Liver (tissue), 9 donors: ENCODE measurements around the gene ARMH1. TPM values are rescaled to one million over a fixed set of nuclear protein-coding genes. Genes with fewer than 3 reads are reported as not detected.
A peak's percentile ranks its signal among the peaks of the same experiment; 100 is the strongest.

ENCODE experiments used
- DNase-seq: peaks from one replicate; pipeline ENCODE4 v3.0.0-alpha.2; 2017; ENCODE audit warnings: low spot score
- H3K27ac ChIP-seq, 2 donors: one replicate each; pipeline ENCODE4 v1.7.0; 2013; ENCODE audit warnings: inconsistent platforms in 2 of 2, low read length in 2 of 2, control low read depth in 1 of 2, low read depth in 1 of 2, mild to moderate bottlenecking in 1 of 2
- H3K27me3 ChIP-seq, 4 donors: one replicate each; pipeline versions ENCODE4 v1.6.1 to v1.7.0; 2013; ENCODE audit warnings: low read length in 3 of 4, inconsistent platforms in 1 of 4, mild to moderate bottlenecking in 1 of 4, moderate library complexity in 1 of 4; ENCODE audit not compliant: control insufficient read depth in 4 of 4, insufficient read depth in 4 of 4
- H3K36me3 ChIP-seq, 4 donors: one replicate each; pipeline versions ENCODE4 v1.6.1 to v1.7.0; 2013; ENCODE audit warnings: low read length in 3 of 4, mild to moderate bottlenecking in 3 of 4, low read depth in 1 of 4, moderate library complexity in 1 of 4; ENCODE audit not compliant: control insufficient read depth in 4 of 4, insufficient read depth in 3 of 4
- H3K4me1 ChIP-seq, 4 donors: one replicate each; pipeline versions ENCODE4 v1.6.1 to v1.7.0; 2013; ENCODE audit warnings: low read length in 3 of 4, mild to moderate bottlenecking in 3 of 4, moderate library complexity in 1 of 4; ENCODE audit not compliant: control insufficient read depth in 4 of 4, insufficient read depth in 4 of 4
- H3K4me3 ChIP-seq, 3 donors: one replicate each; pipeline versions ENCODE4 v1.6.1 to v1.7.0; 2013; ENCODE audit warnings: low read length in 3 of 3, control low read depth in 1 of 3, low read depth in 1 of 3, mild to moderate bottlenecking in 1 of 3
- H3K9ac ChIP-seq, 2 donors: one replicate each; pipeline ENCODE4 v1.7.0; 2013; ENCODE audit warnings: low read length in 2 of 2, mild to moderate bottlenecking in 2 of 2, moderate library complexity in 2 of 2, control low read depth in 1 of 2, low read depth in 1 of 2
- H3K9me3 ChIP-seq, 4 donors: one replicate each; pipeline versions ENCODE4 v1.6.1 to v1.7.0; 2013; ENCODE audit warnings: low read length in 3 of 4; ENCODE audit not compliant: control insufficient read depth in 4 of 4
- EGR1 ChIP-seq, 2 donors: IDR thresholded peaks; 2 replicates each; pipeline ENCODE4 v1.6.1; 2016 to 2018; ENCODE audit warnings: antibody characterized with exemption in 2 of 2, low read depth in 2 of 2
- FOXA1 ChIP-seq: IDR thresholded peaks from 2 replicates; pipeline ENCODE4 v1.6.1; 2016; ENCODE audit warnings: antibody characterized with exemption
- FOXA2 ChIP-seq: IDR thresholded peaks from 2 replicates; pipeline ENCODE4 v1.6.1; 2016; ENCODE audit warnings: antibody characterized with exemption
- GABPA ChIP-seq, 2 donors: IDR thresholded peaks in 1 of 2; conservative IDR thresholded peaks in 1 of 2; 2 replicates each; pipeline ENCODE4 v1.6.1; 2016; ENCODE audit warnings: antibody characterized with exemption in 2 of 2, mild to moderate bottlenecking in 1 of 2, moderate library complexity in 1 of 2
- HNF4A ChIP-seq, 2 donors: conservative IDR thresholded peaks; 2 replicates each; pipeline ENCODE4 v1.6.1; 2016; ENCODE audit warnings: antibody characterized with exemption in 2 of 2, mild to moderate bottlenecking in 2 of 2
- HNF4G ChIP-seq: IDR thresholded peaks from 2 replicates; pipeline ENCODE4 v1.6.1; 2016; ENCODE audit warnings: antibody characterized with exemption
- JUND ChIP-seq, 2 donors: IDR thresholded peaks; 2 replicates each; pipeline ENCODE4 v1.6.1; 2016; ENCODE audit warnings: antibody characterized with exemption in 2 of 2
- NR2F2 ChIP-seq: IDR thresholded peaks from 2 replicates; pipeline ENCODE4 v1.6.1; 2016; ENCODE audit warnings: antibody characterized with exemption
- RAD21 ChIP-seq, 2 donors: IDR thresholded peaks; 2 replicates each; pipeline ENCODE4 v1.6.1; 2016; ENCODE audit warnings: antibody characterized with exemption in 2 of 2, mild to moderate bottlenecking in 2 of 2
- RXRA ChIP-seq, 2 donors: IDR thresholded peaks; 2 replicates each; pipeline ENCODE4 v1.6.1; 2017 to 2018; ENCODE audit warnings: antibody characterized with exemption in 2 of 2, mild to moderate bottlenecking in 1 of 2
- SP1 ChIP-seq: IDR thresholded peaks from 2 replicates; pipeline ENCODE4 v1.6.1; 2018; ENCODE audit warnings: antibody characterized with exemption, mild to moderate bottlenecking
- TAF1 ChIP-seq: conservative IDR thresholded peaks from 2 replicates; pipeline ENCODE4 v1.6.1; 2016; ENCODE audit warnings: antibody characterized with exemption, mild to moderate bottlenecking
- YY1 ChIP-seq: IDR thresholded peaks from 2 replicates; pipeline ENCODE4 v1.6.1; 2016; ENCODE audit warnings: antibody characterized with exemption, mild to moderate bottlenecking
- WGBS: extraction: QIAGEN DNeasy Blood & Tissue Kit; methylation state at CpG from one replicate; pipeline ENCODE4 v1.1.7; 2013; 5-methylcytosine and 5-hydroxymethylcytosine counted together
- polyA plus RNA-seq, 2 donors: library from polyadenylated mRNA; stranded (reverse) in 1 of 2; unstranded in 1 of 2; fragments of 200-250 nt in 1 of 2; fragments of >200 nt in 1 of 2; fragmentation: Nextera tagmentation in 1 of 2; extraction: Ambion mirVana in 1 of 2; gene quantifications; one replicate each; pipeline versions ENCODE4 v1.2.1 to v1.2.3, GENCODE V29; 2013 to 2015
- total RNA-seq, 2 donors: library from RNA; depleted of rRNA; stranded (reverse); fragments of >200 nt; gene quantifications; one replicate each; pipeline ENCODE4 v1.2.3, GENCODE V29; 2014
- TF ChIP-seq, protein P1 (sequence below): IDR thresholded peaks from 2 replicates; pipeline ENCODE4 v1.6.1; 2016; ENCODE audit warnings: antibody characterized with exemption
- TF ChIP-seq, protein P2 (sequence below): fragments of 150-350 bp; IDR thresholded peaks from 2 replicates; pipeline ENCODE4 v1.5.1; 2017; ENCODE audit warnings: improper control_type of control experiment, low read depth, low read length; ENCODE audit not compliant: missing input control
- TF ChIP-seq, protein P3 (sequence below): IDR thresholded peaks from 2 replicates; pipeline ENCODE4 v1.6.1; 2016; ENCODE audit warnings: antibody characterized with exemption
- TF ChIP-seq, protein P4 (sequence below): IDR thresholded peaks from 2 replicates; pipeline ENCODE4 v1.6.1; 2016; ENCODE audit warnings: antibody characterized with exemption, mild to moderate bottlenecking
- TF ChIP-seq, protein P5 (sequence below): IDR thresholded peaks from 2 replicates; pipeline ENCODE4 v1.6.1; 2016; ENCODE audit warnings: antibody characterized with exemption
- donor health status: healthy.
- donor health status: healthy.
- donor health status: healthy.
- donor health status: healthy.
- donor health status: healthy.

ARMH1 gene
- total and polyA plus RNA-seq, 4 donors, result 2.2 to 20.3 (median 5.5) TPM

DNA sequence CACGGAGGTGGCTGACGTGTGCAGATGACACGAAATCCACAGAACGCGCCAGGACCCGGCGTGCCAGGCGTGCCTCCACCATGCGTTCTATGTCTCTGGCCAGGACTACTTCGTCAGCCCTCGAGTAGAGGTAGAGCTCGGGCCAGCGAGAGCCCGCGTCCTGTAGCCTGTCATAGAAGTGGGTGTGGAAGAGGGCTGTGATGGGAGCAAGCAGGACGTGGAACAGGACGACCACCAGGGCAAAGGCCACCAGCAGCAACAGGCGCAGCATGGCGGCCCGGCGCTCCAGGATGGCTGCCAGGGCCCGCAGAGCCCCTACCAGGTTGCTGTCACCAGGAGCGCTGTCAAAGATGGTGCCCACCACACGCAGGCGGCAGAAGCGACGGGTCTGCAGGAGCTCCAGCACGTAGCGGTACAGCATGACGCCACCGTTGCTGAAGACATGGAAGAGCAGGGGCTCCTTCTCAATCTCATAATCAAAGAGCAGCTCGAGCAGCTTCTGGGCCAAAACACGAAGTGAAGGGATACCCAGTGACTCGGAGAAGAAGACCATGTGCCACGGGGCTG lies 19.8 kb upstream of the ARMH1 start:
- Histone ChIP-seq H3K4me3 (no peak overlapping the region), H3K4me1 (peaks cover 0 to 13% (median 5%) of the 10 kb centered on the region in 4 donors), H3K9me3 (no peaks in the 10 kb centered on the region), H3K36me3 (peaks cover 4 to 20% (median 10%) of the 10 kb centered on the region in 4 donors), H3K9ac (no peak overlapping the region), H3K27ac (no peak overlapping the region), H3K27me3 (no peaks in the 10 kb centered on the region)
- TF ChIP-seq FOXA2 (no peak), FOXA1 (no peak), RXRA (IDR thresholded peaks at IDR 0.05) (no peak), HNF4G (no peak), EGR1 (IDR thresholded peaks at IDR 0.05; ENCODE audit: low read depth in 2 of 2) (no peak), SP1 (no peak)
- TF ChIP-seq, protein P1, sequence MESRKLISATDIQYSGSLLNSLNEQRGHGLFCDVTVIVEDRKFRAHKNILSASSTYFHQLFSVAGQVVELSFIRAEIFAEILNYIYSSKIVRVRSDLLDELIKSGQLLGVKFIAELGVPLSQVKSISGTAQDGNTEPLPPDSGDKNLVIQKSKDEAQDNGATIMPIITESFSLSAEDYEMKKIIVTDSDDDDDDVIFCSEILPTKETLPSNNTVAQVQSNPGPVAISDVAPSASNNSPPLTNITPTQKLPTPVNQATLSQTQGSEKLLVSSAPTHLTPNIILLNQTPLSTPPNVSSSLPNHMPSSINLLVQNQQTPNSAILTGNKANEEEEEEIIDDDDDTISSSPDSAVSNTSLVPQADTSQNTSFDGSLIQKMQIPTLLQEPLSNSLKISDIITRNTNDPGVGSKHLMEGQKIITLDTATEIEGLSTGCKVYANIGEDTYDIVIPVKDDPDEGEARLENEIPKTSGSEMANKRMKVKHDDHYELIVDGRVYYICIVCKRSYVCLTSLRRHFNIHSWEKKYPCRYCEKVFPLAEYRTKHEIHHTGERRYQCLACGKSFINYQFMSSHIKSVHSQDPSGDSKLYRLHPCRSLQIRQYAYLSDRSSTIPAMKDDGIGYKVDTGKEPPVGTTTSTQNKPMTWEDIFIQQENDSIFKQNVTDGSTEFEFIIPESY, result no peak
- TF ChIP-seq, protein P2, sequence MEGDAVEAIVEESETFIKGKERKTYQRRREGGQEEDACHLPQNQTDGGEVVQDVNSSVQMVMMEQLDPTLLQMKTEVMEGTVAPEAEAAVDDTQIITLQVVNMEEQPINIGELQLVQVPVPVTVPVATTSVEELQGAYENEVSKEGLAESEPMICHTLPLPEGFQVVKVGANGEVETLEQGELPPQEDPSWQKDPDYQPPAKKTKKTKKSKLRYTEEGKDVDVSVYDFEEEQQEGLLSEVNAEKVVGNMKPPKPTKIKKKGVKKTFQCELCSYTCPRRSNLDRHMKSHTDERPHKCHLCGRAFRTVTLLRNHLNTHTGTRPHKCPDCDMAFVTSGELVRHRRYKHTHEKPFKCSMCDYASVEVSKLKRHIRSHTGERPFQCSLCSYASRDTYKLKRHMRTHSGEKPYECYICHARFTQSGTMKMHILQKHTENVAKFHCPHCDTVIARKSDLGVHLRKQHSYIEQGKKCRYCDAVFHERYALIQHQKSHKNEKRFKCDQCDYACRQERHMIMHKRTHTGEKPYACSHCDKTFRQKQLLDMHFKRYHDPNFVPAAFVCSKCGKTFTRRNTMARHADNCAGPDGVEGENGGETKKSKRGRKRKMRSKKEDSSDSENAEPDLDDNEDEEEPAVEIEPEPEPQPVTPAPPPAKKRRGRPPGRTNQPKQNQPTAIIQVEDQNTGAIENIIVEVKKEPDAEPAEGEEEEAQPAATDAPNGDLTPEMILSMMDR, result no peak
- TF ChIP-seq, protein P3, sequence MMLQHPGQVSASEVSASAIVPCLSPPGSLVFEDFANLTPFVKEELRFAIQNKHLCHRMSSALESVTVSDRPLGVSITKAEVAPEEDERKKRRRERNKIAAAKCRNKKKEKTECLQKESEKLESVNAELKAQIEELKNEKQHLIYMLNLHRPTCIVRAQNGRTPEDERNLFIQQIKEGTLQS, result no peak
- no peak for DNase-seq
- WGBS, result 93% methylated on average over 35 of the region's 35 CpGs

DNA sequence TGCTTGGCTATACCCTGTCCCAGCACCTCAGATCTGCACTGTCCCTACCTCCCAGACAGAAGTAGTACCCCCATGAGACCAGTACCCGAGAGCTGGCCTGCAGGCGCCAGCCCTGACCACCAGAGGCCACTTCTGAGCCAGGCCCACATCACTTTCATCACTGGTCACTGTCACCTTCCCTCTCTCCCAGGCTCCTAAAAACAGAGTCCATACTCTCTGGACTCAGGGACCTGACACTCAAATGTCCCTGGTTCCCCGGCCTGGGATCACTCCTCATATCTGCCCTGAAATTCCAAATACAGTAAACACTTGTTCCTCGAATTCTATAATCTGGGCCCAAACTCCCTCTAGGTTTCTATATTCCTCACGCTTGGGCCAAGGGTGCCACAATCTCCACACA lies 18.9 kb upstream of the ARMH1 start:
- 53% methylated on average over 5 of the region's 5 CpGs for WGBS
- Histone ChIP-seq H3K4me3 (no peak overlapping the region), H3K36me3 (peaks cover 3 to 16% (median 7%) of the 10 kb centered on the region in 4 donors), H3K9me3 (no peaks in the 10 kb centered on the region), H3K9ac (peak overlapping the region in 1 of 2 donors; percentile 44), H3K4me1 (peaks cover under 1 to 14% (median 9%) of the 10 kb centered on the region in 4 donors), H3K27ac (peak overlapping the region; percentile 32 to 37), H3K27me3 (no peaks in the 10 kb centered on the region)
- DNase-seq, result no peak
- TF ChIP-seq, protein P3, result no peak
- TF ChIP-seq GABPA (IDR thresholded peaks at IDR 0.05 in 1 of 2, conservative IDR thresholded peaks at IDR 0.05 in 1 of 2) (no peak), FOXA2 (no peak), HNF4G (no peak), RXRA (IDR thresholded peaks at IDR 0.05) (peak in 1 of 2 donors; percentile 33), JUND (IDR thresholded peaks at IDR 0.05) (no peak), EGR1 (IDR thresholded peaks at IDR 0.05; ENCODE audit: low read depth in 2 of 2) (no peak), RAD21 (IDR thresholded peaks at IDR 0.05) (peak; percentile 79 to 85), FOXA1 (no peak), SP1 (no peak), TAF1 (no peak), NR2F2 (no peak), HNF4A (conservative IDR thresholded peaks at IDR 0.05) (peak; percentile 51 to 69), YY1 (no peak)
- TF ChIP-seq, protein P4, sequence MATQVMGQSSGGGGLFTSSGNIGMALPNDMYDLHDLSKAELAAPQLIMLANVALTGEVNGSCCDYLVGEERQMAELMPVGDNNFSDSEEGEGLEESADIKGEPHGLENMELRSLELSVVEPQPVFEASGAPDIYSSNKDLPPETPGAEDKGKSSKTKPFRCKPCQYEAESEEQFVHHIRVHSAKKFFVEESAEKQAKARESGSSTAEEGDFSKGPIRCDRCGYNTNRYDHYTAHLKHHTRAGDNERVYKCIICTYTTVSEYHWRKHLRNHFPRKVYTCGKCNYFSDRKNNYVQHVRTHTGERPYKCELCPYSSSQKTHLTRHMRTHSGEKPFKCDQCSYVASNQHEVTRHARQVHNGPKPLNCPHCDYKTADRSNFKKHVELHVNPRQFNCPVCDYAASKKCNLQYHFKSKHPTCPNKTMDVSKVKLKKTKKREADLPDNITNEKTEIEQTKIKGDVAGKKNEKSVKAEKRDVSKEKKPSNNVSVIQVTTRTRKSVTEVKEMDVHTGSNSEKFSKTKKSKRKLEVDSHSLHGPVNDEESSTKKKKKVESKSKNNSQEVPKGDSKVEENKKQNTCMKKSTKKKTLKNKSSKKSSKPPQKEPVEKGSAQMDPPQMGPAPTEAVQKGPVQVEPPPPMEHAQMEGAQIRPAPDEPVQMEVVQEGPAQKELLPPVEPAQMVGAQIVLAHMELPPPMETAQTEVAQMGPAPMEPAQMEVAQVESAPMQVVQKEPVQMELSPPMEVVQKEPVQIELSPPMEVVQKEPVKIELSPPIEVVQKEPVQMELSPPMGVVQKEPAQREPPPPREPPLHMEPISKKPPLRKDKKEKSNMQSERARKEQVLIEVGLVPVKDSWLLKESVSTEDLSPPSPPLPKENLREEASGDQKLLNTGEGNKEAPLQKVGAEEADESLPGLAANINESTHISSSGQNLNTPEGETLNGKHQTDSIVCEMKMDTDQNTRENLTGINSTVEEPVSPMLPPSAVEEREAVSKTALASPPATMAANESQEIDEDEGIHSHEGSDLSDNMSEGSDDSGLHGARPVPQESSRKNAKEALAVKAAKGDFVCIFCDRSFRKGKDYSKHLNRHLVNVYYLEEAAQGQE, result no peak
- TF ChIP-seq, protein P2, result peak; percentile 76
- TF ChIP-seq, protein P1, result no peak
- TF ChIP-seq, protein P5, sequence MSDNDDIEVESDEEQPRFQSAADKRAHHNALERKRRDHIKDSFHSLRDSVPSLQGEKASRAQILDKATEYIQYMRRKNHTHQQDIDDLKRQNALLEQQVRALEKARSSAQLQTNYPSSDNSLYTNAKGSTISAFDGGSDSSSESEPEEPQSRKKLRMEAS, result no peak
